Measurements from ENCODE around the gene PGGT1B. TPM values are rescaled to one million over a fixed set of nuclear protein-coding genes. Genes with fewer than 3 reads are reported as not detected.
"Not testable (repeated sequence)": the region's sequence is repeated elsewhere in the genome, so short reads cannot be mapped to it uniquely, and the experiment has no call there.

Gene PGGT1B
- total and polyA plus RNA-seq, 2 donors from 2014 or later, result 7.1 to 51.1 TPM

DNA sequence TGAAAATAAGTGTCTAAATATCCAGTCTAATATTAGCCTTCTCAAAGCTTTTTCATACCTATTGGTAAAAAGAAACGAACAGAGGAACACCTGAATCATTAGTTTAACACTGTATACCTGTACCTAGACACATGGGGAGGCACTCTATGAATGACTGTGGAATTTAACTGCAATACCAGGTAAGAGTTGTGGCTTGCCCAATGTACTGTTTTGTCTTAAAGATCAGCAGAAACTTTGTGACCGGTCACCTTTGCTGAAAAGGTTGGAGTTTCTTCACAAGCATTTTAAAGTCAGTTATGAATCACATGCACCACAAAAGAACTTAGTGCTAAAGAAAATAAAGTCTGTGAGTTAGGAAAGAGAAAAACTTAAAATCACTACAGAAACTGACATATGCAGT, 2.4 kb downstream of the PGGT1B start:
- no peaks in the 10 kb centered on the region for H3K36me3 ChIP-seq (ENCODE audit: control insufficient read depth in 2 of 3, insufficient read depth in 3 of 3, low read length in 3 of 3)
- intact Hi-C loops (cut with DNase I), result no loop called here
- no peak overlapping the region for H3K9ac ChIP-seq (ENCODE audit: low read length in 3 of 3)
- no peak overlapping the region for H3K27ac ChIP-seq (ENCODE audit: low read depth in 2 of 2, low read length in 2 of 2)
- H3K27me3 ChIP-seq (ENCODE audit: control insufficient read depth, insufficient read depth, low read length), result no peaks in the 10 kb centered on the region
- FAIRE-seq (no peak), DNase-seq (no peak)
- no peaks in the 10 kb centered on the region for H3K9me3 ChIP-seq (ENCODE audit: control insufficient read depth in 2 of 3, insufficient read depth in 1 of 3, low read length in 3 of 3)
- TF ChIP-seq, protein P1, sequence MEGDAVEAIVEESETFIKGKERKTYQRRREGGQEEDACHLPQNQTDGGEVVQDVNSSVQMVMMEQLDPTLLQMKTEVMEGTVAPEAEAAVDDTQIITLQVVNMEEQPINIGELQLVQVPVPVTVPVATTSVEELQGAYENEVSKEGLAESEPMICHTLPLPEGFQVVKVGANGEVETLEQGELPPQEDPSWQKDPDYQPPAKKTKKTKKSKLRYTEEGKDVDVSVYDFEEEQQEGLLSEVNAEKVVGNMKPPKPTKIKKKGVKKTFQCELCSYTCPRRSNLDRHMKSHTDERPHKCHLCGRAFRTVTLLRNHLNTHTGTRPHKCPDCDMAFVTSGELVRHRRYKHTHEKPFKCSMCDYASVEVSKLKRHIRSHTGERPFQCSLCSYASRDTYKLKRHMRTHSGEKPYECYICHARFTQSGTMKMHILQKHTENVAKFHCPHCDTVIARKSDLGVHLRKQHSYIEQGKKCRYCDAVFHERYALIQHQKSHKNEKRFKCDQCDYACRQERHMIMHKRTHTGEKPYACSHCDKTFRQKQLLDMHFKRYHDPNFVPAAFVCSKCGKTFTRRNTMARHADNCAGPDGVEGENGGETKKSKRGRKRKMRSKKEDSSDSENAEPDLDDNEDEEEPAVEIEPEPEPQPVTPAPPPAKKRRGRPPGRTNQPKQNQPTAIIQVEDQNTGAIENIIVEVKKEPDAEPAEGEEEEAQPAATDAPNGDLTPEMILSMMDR (IDR thresholded peaks at IDR 0.05; ENCODE audit: borderline replicate concordance, extremely low read depth, insufficient read depth), result no peak
- H3K4me1 ChIP-seq (ENCODE audit: control insufficient read depth in 2 of 3, insufficient read depth in 2 of 3, low read depth in 1 of 3, low read length in 3 of 3), result peaks cover 0 to 12% (median 8%) of the 10 kb centered on the region in 3 donors
- H3K4me3 ChIP-seq (ENCODE audit: low read length in 3 of 3), result no peak overlapping the region

DNA sequence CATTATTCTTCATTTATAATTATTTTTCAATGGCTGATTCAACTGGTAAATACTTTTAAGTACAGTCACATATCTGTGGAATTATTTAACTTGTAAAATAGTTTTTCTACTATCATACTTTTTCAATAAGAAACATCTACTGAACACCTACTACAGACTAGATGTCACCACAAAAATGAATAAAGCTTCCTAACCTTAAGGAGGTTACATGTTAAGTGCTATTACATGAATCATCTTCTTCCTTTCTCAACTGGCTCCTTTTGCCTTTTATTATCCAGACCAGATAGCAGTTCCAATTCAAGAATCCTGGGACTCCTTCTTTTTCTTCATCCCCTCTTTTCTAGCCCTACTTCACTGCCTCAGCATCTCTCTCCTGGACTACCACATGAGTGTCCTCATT, 4.7 kb downstream of the PGGT1B start:
- Histone ChIP-seq H3K36me3 (ENCODE audit: control insufficient read depth in 2 of 3, insufficient read depth in 3 of 3, low read length in 3 of 3) (no peaks in the 10 kb centered on the region), H3K9me3 (ENCODE audit: control insufficient read depth in 2 of 3, insufficient read depth in 1 of 3, low read length in 3 of 3) (no peaks in the 10 kb centered on the region), H3K27ac (ENCODE audit: low read depth in 2 of 2, low read length in 2 of 2) (no peak overlapping the region), H3K4me3 (ENCODE audit: low read length in 3 of 3) (no peak overlapping the region), H3K27me3 (ENCODE audit: control insufficient read depth, insufficient read depth, low read length) (no peaks in the 10 kb centered on the region), H3K9ac (ENCODE audit: low read length in 3 of 3) (no peak overlapping the region), H3K4me1 (ENCODE audit: control insufficient read depth in 2 of 3, insufficient read depth in 2 of 3, low read depth in 1 of 3, low read length in 3 of 3) (peaks cover 0 to 10% (median 8%) of the 10 kb centered on the region in 3 donors)
- DNase-seq (no peak), FAIRE-seq (no peak)
- TF ChIP-seq, protein P1 (IDR thresholded peaks at IDR 0.05; ENCODE audit: borderline replicate concordance, extremely low read depth, insufficient read depth), result no peak
- intact Hi-C loops (cut with DNase I), result no loop called here

DNA sequence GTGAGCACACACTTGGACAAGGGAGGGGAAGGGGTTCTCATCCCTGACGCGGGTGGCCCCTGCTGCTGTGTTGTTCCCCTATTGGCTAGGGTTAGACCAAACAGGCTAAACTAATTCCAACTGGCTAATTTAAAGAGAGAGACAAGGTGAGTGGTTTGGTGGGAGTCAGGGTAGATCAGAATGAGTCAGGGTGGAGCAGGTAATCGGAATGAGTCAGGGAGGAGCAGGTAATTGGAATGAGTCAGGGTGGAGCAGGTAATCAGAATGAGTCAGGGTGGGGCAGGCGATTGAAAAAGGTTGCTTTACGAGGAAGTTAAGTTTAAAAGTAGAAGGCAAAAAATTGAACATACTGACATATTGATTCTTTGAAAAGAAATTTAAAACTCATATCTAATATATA, 13.3 kb downstream of the PGGT1B start:
- H3K9ac ChIP-seq (ENCODE audit: low read length in 3 of 3); H3K4me3 ChIP-seq (ENCODE audit: low read length in 3 of 3); FAIRE-seq; H3K9me3 ChIP-seq (ENCODE audit: control insufficient read depth in 2 of 3, insufficient read depth in 1 of 3, low read length in 3 of 3); H3K36me3 ChIP-seq (ENCODE audit: control insufficient read depth in 2 of 3, insufficient read depth in 3 of 3, low read length in 3 of 3); H3K4me1 ChIP-seq (ENCODE audit: control insufficient read depth in 2 of 3, insufficient read depth in 2 of 3, low read depth in 1 of 3, low read length in 3 of 3); H3K27me3 ChIP-seq (ENCODE audit: control insufficient read depth, insufficient read depth, low read length); H3K27ac ChIP-seq (ENCODE audit: low read depth in 2 of 2, low read length in 2 of 2); DNase-seq: not testable (repeated sequence)
- intact Hi-C loops (cut with DNase I), result loop anchor here (5.0 kb wide), 1 partner anchor 152 kb away; no protein-coding TSS in a partner anchor

GRCh38 chr5:115246361-115246991, 16.2 kb downstream of the PGGT1B start:
- H3K9ac ChIP-seq (ENCODE audit: low read length in 3 of 3), result no peak overlapping the region
- DNase-seq, result peak in 2 of 5 donors; percentile 56 to 69
- H3K9me3 ChIP-seq (ENCODE audit: control insufficient read depth in 2 of 3, insufficient read depth in 1 of 3, low read length in 3 of 3), result no peaks in the 10 kb centered on the region
- H3K27ac ChIP-seq (ENCODE audit: low read depth in 2 of 2, low read length in 2 of 2), result no peak overlapping the region
- TF ChIP-seq, protein P1 (IDR thresholded peaks at IDR 0.05; ENCODE audit: borderline replicate concordance, extremely low read depth, insufficient read depth), result peak; percentile 63
- peak; percentile 15 for FAIRE-seq
- H3K36me3 ChIP-seq (ENCODE audit: control insufficient read depth in 2 of 3, insufficient read depth in 3 of 3, low read length in 3 of 3), result no peaks in the 10 kb centered on the region
- no peak overlapping the region for H3K4me3 ChIP-seq (ENCODE audit: low read length in 3 of 3)
- intact Hi-C loops (cut with DNase I), result loop anchor here (5.0 kb wide), 1 partner anchor 149 kb away; no protein-coding TSS in a partner anchor
- no peaks in the 10 kb centered on the region for H3K4me1 ChIP-seq (ENCODE audit: control insufficient read depth in 2 of 3, insufficient read depth in 2 of 3, low read depth in 1 of 3, low read length in 3 of 3)
- no peaks in the 10 kb centered on the region for H3K27me3 ChIP-seq (ENCODE audit: control insufficient read depth, insufficient read depth, low read length)

Data from kidney (tissue), 14 donors.